Measurements from ENCODE around the gene TBX1. TPM values are rescaled to one million over a fixed set of nuclear protein-coding genes. Genes with fewer than 3 reads are reported as not detected.
A peak's percentile ranks its signal among the peaks of the same experiment; 100 is the strongest.

The TBX1 gene
- total and polyA plus RNA-seq, 7 donors = 18.2 to 112 (median 80.8) TPM

- Histone ChIP-seq H3K4me3 (no peak overlapping the region), H3K9me3 (no peaks in the 10 kb centered on the region), H3K27me3 (ENCODE audit: insufficient read depth in 3 of 3, low read length in 2 of 3) (no peaks in the 10 kb centered on the region), H3K4me1 (no peaks in the 10 kb centered on the region), H3K27ac (no peak overlapping the region), H3K36me3 (ENCODE audit: insufficient read depth in 1 of 2, low read depth in 1 of 2) (no peaks in the 10 kb centered on the region)
- no peak for DNase-seq
- WGBS, 3 donors = 82 to 85% (median 83%) methylated on average over 2 of the region's 2 CpGs
- ATAC-seq = no peak
- TF ChIP-seq CTCF (IDR thresholded peaks at IDR 0.05) = no peak
- intact Hi-C loops (cut with DNase I) = no loop called here
These were observed 32.6 kb downstream of the TBX1 start for GRCh38 chr22:19793161-19793560.

GRCh38 chr22:19793661-19794310 is 33.2 kb downstream of the TBX1 start:
- no peak for ATAC-seq
- no peak for DNase-seq
- intact Hi-C loops (cut with DNase I) = no loop called here
- Histone ChIP-seq H3K27me3 (ENCODE audit: insufficient read depth in 3 of 3, low read length in 2 of 3) (no peaks in the 10 kb centered on the region), H3K4me3 (no peak overlapping the region), H3K4me1 (peaks cover 5% of the 10 kb centered on the region), H3K36me3 (ENCODE audit: insufficient read depth in 1 of 2, low read depth in 1 of 2) (no peaks in the 10 kb centered on the region), H3K9me3 (no peaks in the 10 kb centered on the region), H3K27ac (no peak overlapping the region)
- 92 to 98% (median 94%) methylated on average over 2 of the region's 2 CpGs for WGBS, 3 donors
- no peak for TF ChIP-seq CTCF (IDR thresholded peaks at IDR 0.05)

GRCh38 chr22:19795617-19796008 is 35.0 kb downstream of the TBX1 start:
- 76 to 89% (median 80%) methylated on average over 6 of the region's 6 CpGs for WGBS, 3 donors
- Histone ChIP-seq H3K36me3 (ENCODE audit: insufficient read depth in 1 of 2, low read depth in 1 of 2) (no peaks in the 10 kb centered on the region), H3K9me3 (no peaks in the 10 kb centered on the region), H3K27me3 (ENCODE audit: insufficient read depth in 3 of 3, low read length in 2 of 3) (no peaks in the 10 kb centered on the region), H3K4me1 (peaks cover 17% of the 10 kb centered on the region), H3K4me3 (no peak overlapping the region), H3K27ac (no peak overlapping the region)
- intact Hi-C loops (cut with DNase I) = loop anchor here in 1 of 2 donors (5.0 kb wide), 1 partner anchor 48 kb away; no protein-coding TSS in a partner anchor
- no peak for ATAC-seq
- DNase-seq = peak; percentile 44 to 57
- no peak for TF ChIP-seq CTCF (IDR thresholded peaks at IDR 0.05)

GRCh38 chr22:19796160-19796559 is 35.6 kb downstream of the TBX1 start:
- 79 to 93% (median 79%) methylated on average over 7 of the region's 7 CpGs for WGBS, 3 donors
- Histone ChIP-seq H3K36me3 (ENCODE audit: insufficient read depth in 1 of 2, low read depth in 1 of 2) (no peaks in the 10 kb centered on the region), H3K27ac (no peak overlapping the region), H3K4me1 (peaks cover 17% of the 10 kb centered on the region), H3K27me3 (ENCODE audit: insufficient read depth in 3 of 3, low read length in 2 of 3) (no peaks in the 10 kb centered on the region), H3K4me3 (no peak overlapping the region), H3K9me3 (no peaks in the 10 kb centered on the region)
- ATAC-seq = no peak
- no peak for TF ChIP-seq CTCF (IDR thresholded peaks at IDR 0.05)
- DNase-seq = no peak
- intact Hi-C loops (cut with DNase I) = loop anchor here in 1 of 2 donors (5.0 kb wide), 1 partner anchor 49 kb away; no protein-coding TSS in a partner anchor
